Neural progenitor cell (in vitro differentiated cells): Measurements from ENCODE around the gene MTCL1. TPM values are rescaled to one million over a fixed set of nuclear protein-coding genes. Genes with fewer than 3 reads are reported as not detected.
A peak's percentile ranks its signal among the peaks of the same experiment; 100 is the strongest.

Experiments used
- DNase-seq: peaks from one replicate; pipeline ENCODE4 v3.0.0-alpha.2; 2016; ENCODE audit warnings: low spot score
- H2AFZ ChIP-seq: fragments of 200-600 bp; sonication (generic); replicated peaks from 2 replicates; pipeline ENCODE4 v1.6.1; 2016; ENCODE audit warnings: antibody characterized with exemption
- H3F3A ChIP-seq: fragments of 200-600 bp; sonication (generic); 2 replicates; pipeline ENCODE4 v1.6.1; 2016; ENCODE audit warnings: antibody characterized with exemption, low read depth
- H3K27ac ChIP-seq: fragments of 200-600 bp; sonication (generic); 2 replicates; pipeline ENCODE4 v1.5.1; 2016; ENCODE audit warnings: mild to moderate bottlenecking
- H3K27me3 ChIP-seq: fragments of 200-600 bp; sonication (generic); 2 replicates; pipeline ENCODE4 v1.6.1; 2016; ENCODE audit warnings: mild to moderate bottlenecking, moderate library complexity
- H3K36me3 ChIP-seq: fragments of 200-600 bp; sonication (generic); 2 replicates; pipeline ENCODE4 v1.5.1; 2016
- H3K4me1 ChIP-seq: fragments of 200-600 bp; sonication (generic); 2 replicates; pipeline ENCODE4 v1.6.1; 2016; ENCODE audit warnings: mixed run types
- H3K4me2 ChIP-seq: fragments of 200-600 bp; sonication (generic); 2 replicates; pipeline ENCODE4 v1.6.1; 2016
- H3K4me3 ChIP-seq: fragments of 200-600 bp; sonication (generic); 2 replicates; pipeline ENCODE4 v1.5.1; 2016
- H3K79me2 ChIP-seq: fragments of 200-600 bp; sonication (generic); 2 replicates; pipeline ENCODE4 v1.6.1; 2016; ENCODE audit warnings: low read depth
- H3K9ac ChIP-seq: fragments of 200-600 bp; sonication (generic); 2 replicates; pipeline ENCODE4 v1.6.1; 2016
- H3K9me3 ChIP-seq: fragments of 200-600 bp; sonication (generic); 2 replicates; pipeline ENCODE4 v1.5.1; 2016; ENCODE audit warnings: low read depth
- H4K20me1 ChIP-seq: fragments of 200-600 bp; sonication (generic); 2 replicates; pipeline ENCODE4 v1.6.1; 2016; ENCODE audit warnings: low read depth
- H3K27ac Mint-ChIP-seq: 3 replicates; pipeline ENCODE4 v1.8.0; 2021; ENCODE audit warnings: mixed read lengths
- H3K27me3 Mint-ChIP-seq: 2 replicates; pipeline ENCODE4 v1.8.0; 2022; ENCODE audit warnings: low read depth, mild to moderate bottlenecking, inconsistent platforms, moderate library complexity, mixed read lengths; ENCODE audit not compliant: insufficient read depth
- H3K36me3 Mint-ChIP-seq: 3 replicates; pipeline ENCODE4 v1.8.0; 2021; ENCODE audit warnings: mixed read lengths
- H3K4me1 Mint-ChIP-seq: 3 replicates; pipeline ENCODE4 v1.8.0; 2021; ENCODE audit warnings: mixed read lengths
- H3K4me3 Mint-ChIP-seq: 3 replicates; pipeline ENCODE4 v1.8.0; 2021; ENCODE audit warnings: mild to moderate bottlenecking, moderate library complexity, mixed read lengths
- H3K9me3 Mint-ChIP-seq: 3 replicates; pipeline ENCODE4 v1.8.0; 2020; ENCODE audit warnings: mixed read lengths
- CTCF ChIP-seq: fragments of 200-600 bp; sonication (generic); IDR thresholded peaks from 2 replicates; pipeline ENCODE4 v1.5.1; 2017; ENCODE audit warnings: antibody characterized with exemption, mild to moderate bottlenecking
- EZH2 ChIP-seq: fragments of 200-600 bp; sonication (generic); IDR thresholded peaks from 2 replicates; pipeline ENCODE4 v1.6.1; 2017; ENCODE audit warnings: antibody characterized with exemption, mild to moderate bottlenecking, moderate library complexity
- EZH2phosphoT487 ChIP-seq: fragments of 200-600 bp; sonication (generic); IDR thresholded peaks from 2 replicates; pipeline ENCODE4 v1.6.1; 2017; ENCODE audit warnings: antibody characterized with exemption
- total RNA-seq: library from RNA; depleted of rRNA; stranded (reverse); fragments of >200 nt; gene quantifications from 2 replicates; pipeline ENCODE4 v1.2.3, GENCODE V29; 2015; ENCODE audit warnings: low replicate concordance

The MTCL1 gene
- total RNA-seq, 1 donor from 2014 or later, result 36.9 TPM

GRCh38 chr18:8767340-8767739 lies 62.0 kb downstream of the MTCL1 start:
- Histone ChIP-seq H3K36me3 (no peaks in the 10 kb centered on the region), H3K27me3 (no peaks in the 10 kb centered on the region), H3K4me1 (peaks cover 50% of the 10 kb centered on the region), H3K9ac (no peak overlapping the region), H2AFZ (no peak overlapping the region), H3K4me3 (no peak overlapping the region), H3K9me3 (no peaks in the 10 kb centered on the region), H3F3A (peaks cover 26% of the 10 kb centered on the region), H4K20me1 (peaks cover 28% of the 10 kb centered on the region), H3K79me2 (peaks cover 39% of the 10 kb centered on the region), H3K27ac (peak overlapping the region; percentile 71), H3K4me2 (peak overlapping the region; percentile 60)
- peak; percentile 60 for DNase-seq
- TF ChIP-seq CTCF (no peak), EZH2phosphoT487 (peak; percentile 84)
- H3K27ac Mint-ChIP-seq, result no peak overlapping the region
- peaks cover 20% of the 10 kb centered on the region for H3K36me3 Mint-ChIP-seq
- no peaks in the 10 kb centered on the region for H3K9me3 Mint-ChIP-seq
- H3K27me3 Mint-ChIP-seq, result peaks cover 7% of the 10 kb centered on the region
- no peak overlapping the region for H3K4me3 Mint-ChIP-seq
- H3K4me1 Mint-ChIP-seq, result peaks cover 34% of the 10 kb centered on the region

- H2AFZ ChIP-seq, result no peak overlapping the region
- Mint-ChIP-seq H3K27me3 (peaks cover 5% of the 10 kb centered on the region), H3K36me3 (peaks cover 10% of the 10 kb centered on the region), H3K4me1 (peaks cover 40% of the 10 kb centered on the region), H3K9me3 (no peaks in the 10 kb centered on the region), H3K4me3 (no peak overlapping the region), H3K27ac (no peak overlapping the region)
- H3K4me3 ChIP-seq, result no peak overlapping the region
- peaks cover 44% of the 10 kb centered on the region for H3K79me2 ChIP-seq
- H3K9me3 ChIP-seq, result no peaks in the 10 kb centered on the region
- DNase-seq, result no peak
- peaks cover 45% of the 10 kb centered on the region for H3F3A ChIP-seq
- no peak for TF ChIP-seq EZH2phosphoT487
- TF ChIP-seq EZH2, result no peak
- TF ChIP-seq CTCF, result no peak
- no peak overlapping the region for H3K27ac ChIP-seq
- no peaks in the 10 kb centered on the region for H3K36me3 ChIP-seq
- H3K27me3 ChIP-seq, result no peaks in the 10 kb centered on the region
- H3K4me2 ChIP-seq, result no peak overlapping the region
- H3K4me1 ChIP-seq, result peaks cover 72% of the 10 kb centered on the region
- peaks cover 28% of the 10 kb centered on the region for H4K20me1 ChIP-seq
- no peak overlapping the region for H3K9ac ChIP-seq
Measured at GRCh38 chr18:8769509-8770095, 64.2 kb downstream of the MTCL1 start.

- H2AFZ ChIP-seq, result no peak overlapping the region
- H3K4me1 Mint-ChIP-seq, result peaks cover 38% of the 10 kb centered on the region
- H3K79me2 ChIP-seq, result peaks cover 45% of the 10 kb centered on the region
- H3K4me1 ChIP-seq, result peaks cover 75% of the 10 kb centered on the region
- peaks cover 22% of the 10 kb centered on the region for H4K20me1 ChIP-seq
- H3K27ac Mint-ChIP-seq, result no peak overlapping the region
- no peak overlapping the region for H3K4me2 ChIP-seq
- H3K36me3 ChIP-seq, result no peaks in the 10 kb centered on the region
- TF ChIP-seq CTCF, result no peak
- no peak for TF ChIP-seq EZH2
- no peak for TF ChIP-seq EZH2phosphoT487
- no peak overlapping the region for H3K4me3 Mint-ChIP-seq
- H3K9ac ChIP-seq, result no peak overlapping the region
- no peak overlapping the region for H3K27ac ChIP-seq
- no peaks in the 10 kb centered on the region for H3K27me3 ChIP-seq
- no peaks in the 10 kb centered on the region for H3K9me3 Mint-ChIP-seq
- peaks cover 2% of the 10 kb centered on the region for H3K27me3 Mint-ChIP-seq
- no peaks in the 10 kb centered on the region for H3K9me3 ChIP-seq
- no peak overlapping the region for H3K4me3 ChIP-seq
- DNase-seq, result no peak
- H3F3A ChIP-seq, result peaks cover 49% of the 10 kb centered on the region
- H3K36me3 Mint-ChIP-seq, result peaks cover 2% of the 10 kb centered on the region
Measured at GRCh38 chr18:8770657-8771056, 65.3 kb downstream of the MTCL1 start.
